D721Med (cell line): ENCODE data around the gene ACKR1.

Experiments
- DNase-seq: peaks from one replicate; pipeline ENCODE4 v3.0.0; 2011; ENCODE audit warnings: low spot score; ENCODE audit not compliant: insufficient read length
- FAIRE-seq: peaks from 2 replicates; lab custom pipeline; 2011; peaks lifted over from hg19 to GRCh38; lab: Jason Lieb, UNC
- TF ChIP-seq, protein P1 (sequence below): IDR thresholded peaks from 2 replicates; pipeline ENCODE4 v1.5.1; 2012; ENCODE audit warnings: mild to moderate bottlenecking, control low read depth; ENCODE audit not compliant: insufficient read depth; ENCODE audit errors: missing control alignments

The ACKR1 gene

GRCh38 chr1:159247266-159247665 is 42.6 kb downstream of the ACKR1 start:
- DNase-seq (no peak), FAIRE-seq (no peak)
- TF ChIP-seq, protein P1, sequence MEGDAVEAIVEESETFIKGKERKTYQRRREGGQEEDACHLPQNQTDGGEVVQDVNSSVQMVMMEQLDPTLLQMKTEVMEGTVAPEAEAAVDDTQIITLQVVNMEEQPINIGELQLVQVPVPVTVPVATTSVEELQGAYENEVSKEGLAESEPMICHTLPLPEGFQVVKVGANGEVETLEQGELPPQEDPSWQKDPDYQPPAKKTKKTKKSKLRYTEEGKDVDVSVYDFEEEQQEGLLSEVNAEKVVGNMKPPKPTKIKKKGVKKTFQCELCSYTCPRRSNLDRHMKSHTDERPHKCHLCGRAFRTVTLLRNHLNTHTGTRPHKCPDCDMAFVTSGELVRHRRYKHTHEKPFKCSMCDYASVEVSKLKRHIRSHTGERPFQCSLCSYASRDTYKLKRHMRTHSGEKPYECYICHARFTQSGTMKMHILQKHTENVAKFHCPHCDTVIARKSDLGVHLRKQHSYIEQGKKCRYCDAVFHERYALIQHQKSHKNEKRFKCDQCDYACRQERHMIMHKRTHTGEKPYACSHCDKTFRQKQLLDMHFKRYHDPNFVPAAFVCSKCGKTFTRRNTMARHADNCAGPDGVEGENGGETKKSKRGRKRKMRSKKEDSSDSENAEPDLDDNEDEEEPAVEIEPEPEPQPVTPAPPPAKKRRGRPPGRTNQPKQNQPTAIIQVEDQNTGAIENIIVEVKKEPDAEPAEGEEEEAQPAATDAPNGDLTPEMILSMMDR = no peak

GRCh38 chr1:159248311-159248710 is 43.6 kb downstream of the ACKR1 start:
- TF ChIP-seq, protein P1 = no peak
- FAIRE-seq (no peak), DNase-seq (no peak)

GRCh38 chr1:159250638-159251216 is 46.1 kb downstream of the ACKR1 start:
- DNase-seq (no peak), FAIRE-seq (no peak)
- TF ChIP-seq, protein P1 = peak; percentile 29
